Smooth muscle cell (in vitro differentiated cells): ENCODE data around the gene CHRNA4. TPM values are rescaled to one million over a fixed set of nuclear protein-coding genes. Genes with fewer than 3 reads are reported as not detected.

ENCODE experiments used
- DNase-seq: peaks from one replicate; lab custom pipeline; 2025; ENCODE audit not compliant: unreplicated experiment; lab: John Stamatoyannopoulos, UW
- H2AFZ ChIP-seq: fragments of 200-600 bp; sonication (generic); 2 replicates; pipeline ENCODE4 v1.6.0; 2016; ENCODE audit warnings: antibody characterized with exemption, low read depth, mild to moderate bottlenecking
- H3F3A ChIP-seq: fragments of 200-600 bp; sonication (generic); 2 replicates; pipeline ENCODE4 v1.6.0; 2017; ENCODE audit warnings: antibody characterized with exemption, low read depth
- H3K27ac ChIP-seq: fragments of 200-600 bp; sonication (generic); 2 replicates; pipeline ENCODE4 v1.5.1; 2016; ENCODE audit warnings: low read depth, mild to moderate bottlenecking
- H3K27me3 ChIP-seq: fragments of 200-600 bp; sonication (generic); 2 replicates; pipeline ENCODE4 v1.6.1; 2016; ENCODE audit warnings: low read depth, mild to moderate bottlenecking
- H3K36me3 ChIP-seq: fragments of 200-600 bp; sonication (generic); 2 replicates; pipeline ENCODE4 v1.5.1; 2016; ENCODE audit warnings: low read depth
- H3K4me1 ChIP-seq: fragments of 200-600 bp; sonication (generic); 2 replicates; pipeline ENCODE4 v1.5.1; 2016; ENCODE audit warnings: low read depth
- H3K4me2 ChIP-seq: fragments of 200-600 bp; sonication (generic); 2 replicates; pipeline ENCODE4 v1.6.0; 2016; ENCODE audit warnings: mild to moderate bottlenecking
- H3K4me3 ChIP-seq: fragments of 200-600 bp; sonication (generic); 2 replicates; pipeline ENCODE4 v1.5.1; 2016; ENCODE audit warnings: mild to moderate bottlenecking
- H3K79me2 ChIP-seq: fragments of 200-600 bp; sonication (generic); 2 replicates; pipeline ENCODE4 v1.6.0; 2016; ENCODE audit warnings: low read depth, mild to moderate bottlenecking
- H3K9ac ChIP-seq: fragments of 200-600 bp; sonication (generic); 2 replicates; pipeline ENCODE4 v1.6.0; 2016; ENCODE audit warnings: low read depth
- H3K9me3 ChIP-seq: fragments of 200-600 bp; sonication (generic); replicated peaks from 2 replicates; pipeline ENCODE4 v1.5.1; 2016; ENCODE audit warnings: low read depth
- H4K20me1 ChIP-seq: fragments of 200-600 bp; sonication (generic); 2 replicates; pipeline ENCODE4 v1.6.0; 2016; ENCODE audit warnings: low read depth
- WGBS: methylation state at CpG from one replicate; pipeline ENCODE4 v1.1.7; 2016; ENCODE audit warnings: low lambda C conversion rate; 5-methylcytosine and 5-hydroxymethylcytosine counted together
- polyA plus RNA-seq: library from polyadenylated mRNA; unstranded; fragments of >200 nt; fragmentation: Nextera tagmentation; extraction: Ambion mirVana; gene quantifications from 2 replicates; pipeline ENCODE4 v1.2.1, GENCODE V29; 2016
- small RNA-seq: library from RNA; depleted of rRNA; stranded (forward); fragments of <200 nt; gene quantifications from one replicate; pipeline ENCODE3, GENCODE V24; 2014
- total RNA-seq: library from RNA; depleted of rRNA; stranded (reverse); fragments of >200 nt; gene quantifications from 2 replicates; pipeline ENCODE4 v1.2.3, GENCODE V29; 2014
- TF ChIP-seq, protein P1 (sequence below): fragments of 200-600 bp; sonication (generic); IDR thresholded peaks from 2 replicates; pipeline ENCODE4 v1.5.1; 2017; ENCODE audit warnings: borderline replicate concordance, mild to moderate bottlenecking, antibody characterized with exemption; ENCODE audit not compliant: insufficient read depth, poor library complexity, severe bottlenecking

The CHRNA4 gene
- total and polyA plus RNA-seq, 2 experiments from 2014 or later = 0.03 TPM; not detected in 1

DNA sequence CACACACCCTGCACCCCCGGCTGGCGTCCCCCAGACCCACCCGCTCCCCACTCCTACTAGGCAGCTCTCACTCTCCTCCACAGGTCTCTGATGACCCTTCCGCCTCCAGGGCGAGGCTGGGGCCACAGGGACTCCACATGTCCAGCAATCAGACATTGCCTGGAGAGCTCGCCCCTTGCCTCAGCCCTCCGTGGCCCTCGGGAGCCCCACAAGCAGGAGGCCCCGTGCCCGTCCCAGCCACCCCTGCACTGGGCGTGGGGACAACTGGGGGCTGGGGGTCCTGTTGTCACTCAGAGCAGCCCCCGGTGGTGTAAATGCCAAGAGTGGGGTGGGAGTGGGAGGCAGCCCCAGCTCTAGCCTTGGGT, 66.6 kb downstream of the CHRNA4 start:
- DNase-seq = no peak
- Histone ChIP-seq H3F3A (peaks cover 5% of the 10 kb centered on the region), H2AFZ (no peak overlapping the region), H3K4me3 (no peak overlapping the region), H3K36me3 (no peaks in the 10 kb centered on the region), H4K20me1 (peaks cover 32% of the 10 kb centered on the region), H3K4me1 (peaks cover 7% of the 10 kb centered on the region), H3K27ac (no peak overlapping the region), H3K4me2 (no peak overlapping the region), H3K79me2 (no peaks in the 10 kb centered on the region), H3K9me3 (no peaks in the 10 kb centered on the region), H3K27me3 (peaks cover 8% of the 10 kb centered on the region), H3K9ac (no peak overlapping the region)
- TF ChIP-seq, protein P1, sequence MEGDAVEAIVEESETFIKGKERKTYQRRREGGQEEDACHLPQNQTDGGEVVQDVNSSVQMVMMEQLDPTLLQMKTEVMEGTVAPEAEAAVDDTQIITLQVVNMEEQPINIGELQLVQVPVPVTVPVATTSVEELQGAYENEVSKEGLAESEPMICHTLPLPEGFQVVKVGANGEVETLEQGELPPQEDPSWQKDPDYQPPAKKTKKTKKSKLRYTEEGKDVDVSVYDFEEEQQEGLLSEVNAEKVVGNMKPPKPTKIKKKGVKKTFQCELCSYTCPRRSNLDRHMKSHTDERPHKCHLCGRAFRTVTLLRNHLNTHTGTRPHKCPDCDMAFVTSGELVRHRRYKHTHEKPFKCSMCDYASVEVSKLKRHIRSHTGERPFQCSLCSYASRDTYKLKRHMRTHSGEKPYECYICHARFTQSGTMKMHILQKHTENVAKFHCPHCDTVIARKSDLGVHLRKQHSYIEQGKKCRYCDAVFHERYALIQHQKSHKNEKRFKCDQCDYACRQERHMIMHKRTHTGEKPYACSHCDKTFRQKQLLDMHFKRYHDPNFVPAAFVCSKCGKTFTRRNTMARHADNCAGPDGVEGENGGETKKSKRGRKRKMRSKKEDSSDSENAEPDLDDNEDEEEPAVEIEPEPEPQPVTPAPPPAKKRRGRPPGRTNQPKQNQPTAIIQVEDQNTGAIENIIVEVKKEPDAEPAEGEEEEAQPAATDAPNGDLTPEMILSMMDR = no peak
- WGBS = 94% methylated on average over 10 of the region's 12 CpGs

DNA sequence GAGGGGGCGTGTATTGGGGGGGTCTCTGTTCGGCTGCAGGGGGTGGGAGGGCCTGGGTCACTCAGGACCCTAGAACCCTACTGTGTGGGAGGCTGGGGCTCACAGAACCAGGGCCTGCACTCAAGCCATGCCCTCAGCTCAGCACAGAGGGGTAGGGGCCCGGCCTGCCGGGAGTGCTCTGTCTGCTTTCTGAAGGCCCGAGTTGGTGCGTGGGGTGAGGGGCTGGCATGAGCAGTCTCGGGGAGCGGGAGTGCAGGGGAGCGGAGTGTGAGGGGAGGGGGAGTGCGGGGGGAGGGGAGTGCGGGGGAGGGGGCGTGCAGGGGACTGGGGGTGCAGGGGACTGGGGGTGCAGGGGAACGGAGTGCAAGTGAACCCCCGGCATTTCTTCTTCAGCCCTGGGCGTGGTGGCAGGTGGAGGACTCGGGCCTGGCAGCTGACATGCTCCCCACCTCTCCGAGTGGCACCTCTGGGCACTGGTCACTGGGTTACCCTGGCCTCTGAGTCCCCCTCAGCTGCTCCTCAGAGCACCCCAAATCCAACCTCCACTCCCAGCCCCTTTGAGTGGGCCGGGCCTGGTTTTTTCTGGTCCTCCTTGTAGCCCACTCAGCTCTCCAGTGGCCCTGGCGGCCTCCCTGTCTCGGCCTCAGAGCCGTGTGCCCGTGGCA, 67.1 kb downstream of the CHRNA4 start:
- no peaks in the 10 kb centered on the region for H3K36me3 ChIP-seq
- peaks cover 38% of the 10 kb centered on the region for H4K20me1 ChIP-seq
- H3K4me1 ChIP-seq = peaks cover 7% of the 10 kb centered on the region
- no peak overlapping the region for H3K4me2 ChIP-seq
- H3K27ac ChIP-seq = no peak overlapping the region
- no peaks in the 10 kb centered on the region for H3K9me3 ChIP-seq
- no peak overlapping the region for H3K4me3 ChIP-seq
- H3K79me2 ChIP-seq = no peaks in the 10 kb centered on the region
- H2AFZ ChIP-seq = no peak overlapping the region
- TF ChIP-seq, protein P1 = no peak
- 91% methylated on average over 7 of the region's 22 CpGs for WGBS
- H3K9ac ChIP-seq = no peak overlapping the region
- peaks cover 5% of the 10 kb centered on the region for H3F3A ChIP-seq
- no peak for DNase-seq
- H3K27me3 ChIP-seq = peaks cover 8% of the 10 kb centered on the region

- Histone ChIP-seq H3F3A (peaks cover 5% of the 10 kb centered on the region), H3K4me3 (no peak overlapping the region), H3K27ac (no peak overlapping the region), H3K9ac (no peak overlapping the region), H3K9me3 (no peaks in the 10 kb centered on the region), H3K79me2 (no peaks in the 10 kb centered on the region), H4K20me1 (peaks cover 43% of the 10 kb centered on the region), H3K27me3 (peaks cover 8% of the 10 kb centered on the region), H3K4me1 (peaks cover 7% of the 10 kb centered on the region), H2AFZ (no peak overlapping the region), H3K4me2 (no peak overlapping the region), H3K36me3 (no peaks in the 10 kb centered on the region)
- TF ChIP-seq, protein P1 = no peak
- 83% methylated on average over 8 of the region's 11 CpGs for WGBS
- no peak for DNase-seq
These were observed 67.7 kb downstream of the CHRNA4 start for GRCh38 chr20:63293456-63293855.

Small RNAs within 50 kb of the gene (small RNA-seq; reads per million reads assigned to genes)
- gene RNU6-994P = not detected

Other genes starting within 250 kb of the CHRNA4 start
- gene YTHDF1, start 145.2 kb downstream of the CHRNA4 start, total RNA-seq = 25.3 and 28.2 TPM in 2 replicates
- 35.8 and 50.9 TPM in 2 replicates for gene YTHDF1, start 145.2 kb downstream of the CHRNA4 start, polyA plus RNA-seq
- gene BIRC7, start 125.4 kb downstream of the CHRNA4 start, total RNA-seq = 3.5 and 5.8 TPM in 2 replicates
- gene BIRC7, start 125.4 kb downstream of the CHRNA4 start, polyA plus RNA-seq = 10.9 and 12.2 TPM in 2 replicates
- gene NKAIN4, start 106.9 kb downstream of the CHRNA4 start, total RNA-seq = 34.2 and 50.0 TPM in 2 replicates
- gene NKAIN4, start 106.9 kb downstream of the CHRNA4 start, polyA plus RNA-seq = 19.8 and 78.9 TPM in 2 replicates
- gene ARFGAP1, start 88.5 kb downstream of the CHRNA4 start, total RNA-seq = 100 and 101 TPM in 2 replicates
- 169 and 188 TPM in 2 replicates for gene ARFGAP1, start 88.5 kb downstream of the CHRNA4 start, polyA plus RNA-seq
- gene COL20A1, start 68.2 kb downstream of the CHRNA4 start, total RNA-seq = 0.36 and 0.81 TPM in 2 replicates
- 0.23 and 0.70 TPM in 2 replicates for gene COL20A1, start 68.2 kb downstream of the CHRNA4 start, polyA plus RNA-seq
- 1.5 and 5.1 TPM in 2 replicates for gene KCNQ2, start 111.3 kb upstream of the CHRNA4 start, total RNA-seq
- gene KCNQ2, start 111.3 kb upstream of the CHRNA4 start, polyA plus RNA-seq = 1.8 and 5.7 TPM in 2 replicates
- 1.8 and 5.1 TPM in 2 replicates for gene EEF1A2, start 137.7 kb upstream of the CHRNA4 start, total RNA-seq
- gene EEF1A2, start 137.7 kb upstream of the CHRNA4 start, polyA plus RNA-seq = 2.1 and 7.7 TPM in 2 replicates
- gene PPDPF, start 159.4 kb upstream of the CHRNA4 start, total RNA-seq = 97.7 and 118 TPM in 2 replicates
- 365 and 418 TPM in 2 replicates for gene PPDPF, start 159.4 kb upstream of the CHRNA4 start, polyA plus RNA-seq
- gene PTK6, start 176.0 kb upstream of the CHRNA4 start, total RNA-seq = 0.09 TPM in 1 of 2 replicates, not detected in the other
- gene PTK6, start 176.0 kb upstream of the CHRNA4 start, polyA plus RNA-seq = 0.05 and 0.15 TPM in 2 replicates
- not detected in 2 replicates for gene SRMS, start 186.4 kb upstream of the CHRNA4 start, total RNA-seq
- gene SRMS, start 186.4 kb upstream of the CHRNA4 start, polyA plus RNA-seq = 0.19 TPM in 1 of 2 replicates, not detected in the other
- 0.72 and 2.5 TPM in 2 replicates for gene FNDC11, start 192.8 kb upstream of the CHRNA4 start, total RNA-seq
- gene FNDC11, start 192.8 kb upstream of the CHRNA4 start, polyA plus RNA-seq = 2.2 and 3.6 TPM in 2 replicates
- 9.8 and 13.8 TPM in 2 replicates for gene HELZ2, start 212.9 kb upstream of the CHRNA4 start, total RNA-seq
- gene HELZ2, start 212.9 kb upstream of the CHRNA4 start, polyA plus RNA-seq = 3.0 and 4.3 TPM in 2 replicates